Cardiac ventricle fibroblast (primary cell): ENCODE results near the gene RFTN1. TPM values are rescaled to one million over a fixed set of nuclear protein-coding genes. Genes with fewer than 3 reads are reported as not detected.

Experiments used
- total RNA-seq: library from RNA; depleted of rRNA; stranded (reverse); fragments of >200 nt; gene quantifications from 2 replicates; pipeline ENCODE4 v1.2.3, GENCODE V29; 2015

The RFTN1 gene
- total RNA-seq = 32.3 and 36.1 TPM in 2 replicates

GRCh38 chr3:16513141-16514020 lies at the start of gene RFTN1:
Gene RFTN1 (minus strand): TSS chr3:16513699. CDS start chr3:16493869, 19,830 bp downstream.

Other genes with a start within 250 kb of the RFTN1 start
- gene DPH3, start 248.8 kb downstream of the RFTN1 start, total RNA-seq = 10.9 and 12.8 TPM in 2 replicates
- gene OXNAD1, start 248.5 kb downstream of the RFTN1 start, total RNA-seq = 4.6 and 9.4 TPM in 2 replicates
- gene DAZL, start 91.7 kb upstream of the RFTN1 start, total RNA-seq = 0.10 and 1.4 TPM in 2 replicates